Endothelial cell (in vitro differentiated cells): ENCODE data around the gene CCR1. TPM values are rescaled to one million over a fixed set of nuclear protein-coding genes. Genes with fewer than 3 reads are reported as not detected.

Experiments
- DNase-seq: peaks from one replicate; pipeline ENCODE4 v3.0.0; 2021; ENCODE audit warnings: low spot score
- H3K27ac Mint-ChIP-seq: one replicate; pipeline ENCODE4 v1.8.0; 2021; ENCODE audit warnings: mixed read lengths, inconsistent platforms; ENCODE audit not compliant: unreplicated experiment
- H3K27me3 Mint-ChIP-seq: one replicate; pipeline ENCODE4 v1.8.0; 2021; ENCODE audit warnings: mild to moderate bottlenecking, moderate library complexity, mixed read lengths, inconsistent platforms; ENCODE audit not compliant: unreplicated experiment
- H3K36me3 Mint-ChIP-seq: one replicate; pipeline ENCODE4 v1.8.0; 2021; ENCODE audit warnings: mild to moderate bottlenecking, low read depth, mixed read lengths, inconsistent platforms; ENCODE audit not compliant: unreplicated experiment
- H3K4me1 Mint-ChIP-seq: one replicate; pipeline ENCODE4 v1.8.0; 2021; ENCODE audit warnings: mild to moderate bottlenecking, mixed read lengths, inconsistent platforms; ENCODE audit not compliant: unreplicated experiment
- H3K4me3 Mint-ChIP-seq: one replicate; pipeline ENCODE4 v1.8.0; 2021; ENCODE audit warnings: mild to moderate bottlenecking, mixed read lengths, inconsistent platforms; ENCODE audit not compliant: unreplicated experiment
- H3K9me3 Mint-ChIP-seq: one replicate; pipeline ENCODE4 v1.8.0; 2021; ENCODE audit warnings: mixed read lengths, inconsistent platforms; ENCODE audit not compliant: unreplicated experiment
- CTCF ChIP-seq: fragments of 200-600 bp; sonication (generic); IDR thresholded peaks from one replicate; pipeline ENCODE4 v1.5.0; 2021; ENCODE audit warnings: antibody characterized with exemption; ENCODE audit not compliant: unreplicated experiment
- total RNA-seq: library from RNA; stranded (reverse); fragmentation: NEBNext Ultra II Directional; extraction: Animal tissue kit (Norgen Biotek cat#: 25700); gene quantifications from one replicate; pipeline ENCODE4 v1.2.1, GENCODE V29; 2021; ENCODE audit not compliant: unreplicated experiment

CCR1 gene
- total RNA-seq, 1 donor from 2014 or later = not detected

GRCh38 chr3:46206282-46207015, 1.7 kb downstream of the CCR1 start:
- no peaks in the 10 kb centered on the region for H3K36me3 Mint-ChIP-seq
- H3K27me3 Mint-ChIP-seq = peaks cover 8% of the 10 kb centered on the region
- H3K4me1 Mint-ChIP-seq = no peaks in the 10 kb centered on the region
- TF ChIP-seq CTCF = no peak
- no peak overlapping the region for H3K4me3 Mint-ChIP-seq
- H3K9me3 Mint-ChIP-seq = no peaks in the 10 kb centered on the region
- no peak for DNase-seq
- no peak overlapping the region for H3K27ac Mint-ChIP-seq

GRCh38 chr3:46205286-46205960, 2.7 kb downstream of the CCR1 start:
- TF ChIP-seq CTCF = no peak

GRCh38 chr3:46203681-46204080, 4.4 kb downstream of the CCR1 start:
- Mint-ChIP-seq H3K4me1 (no peaks in the 10 kb centered on the region), H3K27ac (no peak overlapping the region)
- TF ChIP-seq CTCF = no peak

More at GRCh38 chr3:46205286-46205960, 2.7 kb downstream of the CCR1 start:
- no peaks in the 10 kb centered on the region for H3K9me3 Mint-ChIP-seq
- no peaks in the 10 kb centered on the region for H3K36me3 Mint-ChIP-seq
- H3K4me3 Mint-ChIP-seq = no peak overlapping the region
- no peaks in the 10 kb centered on the region for H3K4me1 Mint-ChIP-seq
- DNase-seq = no peak
- peaks cover 8% of the 10 kb centered on the region for H3K27me3 Mint-ChIP-seq
- H3K27ac Mint-ChIP-seq = no peak overlapping the region

GRCh38 chr3:46202535-46202934, 5.6 kb downstream of the CCR1 start:
- Mint-ChIP-seq H3K27ac (no peak overlapping the region), H3K36me3 (no peaks in the 10 kb centered on the region), H3K4me3 (no peak overlapping the region), H3K27me3 (peaks cover 5% of the 10 kb centered on the region), H3K4me1 (no peaks in the 10 kb centered on the region), H3K9me3 (no peaks in the 10 kb centered on the region)
- TF ChIP-seq CTCF = no peak
- DNase-seq = no peak

More at GRCh38 chr3:46203681-46204080, 4.4 kb downstream of the CCR1 start:
- Mint-ChIP-seq H3K27me3 (peaks cover 8% of the 10 kb centered on the region), H3K36me3 (no peaks in the 10 kb centered on the region), H3K9me3 (no peaks in the 10 kb centered on the region), H3K4me3 (no peak overlapping the region)
- no peak for DNase-seq

- Mint-ChIP-seq H3K27ac (no peak overlapping the region), H3K9me3 (no peaks in the 10 kb centered on the region), H3K27me3 (peaks cover 3% of the 10 kb centered on the region), H3K4me3 (no peak overlapping the region), H3K36me3 (no peaks in the 10 kb centered on the region), H3K4me1 (no peaks in the 10 kb centered on the region)
- no peak for TF ChIP-seq CTCF
- DNase-seq = no peak
Measured at GRCh38 chr3:46200790-46201189, 7.3 kb downstream of the CCR1 start.
